Measurements from ENCODE around the gene SETBP1. TPM values are rescaled to one million over a fixed set of nuclear protein-coding genes. Genes with fewer than 3 reads are reported as not detected.
A peak's percentile ranks its signal among the peaks of the same experiment; 100 is the strongest.

SETBP1 gene
- total and polyA plus RNA-seq, 2 of the 13 experiments (the other 11 are each of a cell fraction or from before 2014, with no cell fraction given) = 0.18 to 0.65 TPM

DNA sequence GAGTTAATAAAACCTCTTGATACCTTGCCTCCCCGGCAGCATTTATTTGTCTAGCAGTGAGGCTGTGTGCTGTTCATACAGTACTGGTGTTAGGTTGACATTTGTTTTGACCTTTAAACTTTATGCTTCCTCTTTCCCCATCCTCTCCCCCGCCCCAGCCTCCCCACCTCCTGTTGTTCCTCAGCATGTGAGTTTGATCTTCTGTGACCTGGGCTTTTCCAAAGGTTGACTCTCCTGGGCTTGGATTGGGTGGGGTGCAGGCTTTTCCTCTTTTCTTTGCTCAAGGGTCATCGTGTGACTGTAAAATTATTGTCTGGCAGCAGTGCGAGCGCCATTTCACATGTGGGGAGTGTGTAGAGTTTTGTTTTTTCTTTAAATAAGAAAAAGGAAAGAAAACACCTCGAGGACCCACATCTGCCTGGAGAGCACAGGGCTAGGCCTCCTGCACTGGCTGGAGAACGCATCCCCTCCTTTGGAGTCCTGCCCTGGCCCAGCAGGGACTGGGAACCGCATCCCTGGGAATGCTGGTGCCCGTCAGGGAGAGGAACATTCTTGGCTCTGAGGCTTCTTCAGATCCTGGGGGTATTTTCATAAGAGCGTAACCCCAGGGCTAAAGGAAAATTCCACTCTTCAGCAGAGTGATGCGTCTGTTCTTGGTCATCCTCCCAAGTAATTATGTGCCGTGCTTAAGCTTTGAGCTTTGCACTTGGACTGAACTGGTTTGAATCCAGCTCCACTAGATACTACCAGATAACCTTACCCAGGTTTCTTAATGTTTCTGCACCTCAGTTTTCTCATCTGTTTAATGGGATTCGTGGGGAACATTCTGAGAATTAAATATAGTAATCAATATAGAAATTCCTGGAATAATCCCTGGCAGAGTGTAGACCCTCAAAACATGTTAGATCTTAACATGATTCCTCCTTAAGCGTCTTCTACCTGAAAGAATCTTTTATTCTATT, 91.5 kb downstream of the SETBP1 start (continued):
- TF ChIP-seq FLYWCH1 (CRISPR knock-in tag; IDR thresholded peaks at IDR 0.05) = no peak
- TF ChIP-seq ZNF891 (CRISPR knock-in tag; IDR thresholded peaks at IDR 0.05) = no peak
- TF ChIP-seq THAP11 (CRISPR knock-in tag; IDR thresholded peaks at IDR 0.05) = no peak
- no peak for TF ChIP-seq RAD51 (IDR thresholded peaks at IDR 0.05; ENCODE audit: borderline replicate concordance)
- TF ChIP-seq MAFK (conservative IDR thresholded peaks at IDR 0.05 in 1 of 2, IDR thresholded peaks at IDR 0.05 in 1 of 2; ENCODE audit: low read length in 2 of 2) = no peak
- TF ChIP-seq RBM22 (optimal IDR thresholded peaks at IDR 0.05; ENCODE audit: low read length) = no peak
- no peak for TF ChIP-seq ZNF782 (CRISPR knock-in tag; IDR thresholded peaks at IDR 0.05; ENCODE audit: borderline replicate concordance)
- TF ChIP-seq, protein P1, sequence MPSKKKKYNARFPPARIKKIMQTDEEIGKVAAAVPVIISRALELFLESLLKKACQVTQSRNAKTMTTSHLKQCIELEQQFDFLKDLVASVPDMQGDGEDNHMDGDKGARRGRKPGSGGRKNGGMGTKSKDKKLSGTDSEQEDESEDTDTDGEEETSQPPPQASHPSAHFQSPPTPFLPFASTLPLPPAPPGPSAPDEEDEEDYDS (CRISPR knock-in tag; IDR thresholded peaks at IDR 0.05) = no peak
- peak; percentile 46; the same call in 1 of the 2 replicates for TF ChIP-seq MIER2 (CRISPR knock-in tag; IDR thresholded peaks at IDR 0.05)
- TF ChIP-seq SRF (IDR thresholded peaks at IDR 0.05; ENCODE audit: low read depth, low read length) = no peak
- TF ChIP-seq, protein P2, sequence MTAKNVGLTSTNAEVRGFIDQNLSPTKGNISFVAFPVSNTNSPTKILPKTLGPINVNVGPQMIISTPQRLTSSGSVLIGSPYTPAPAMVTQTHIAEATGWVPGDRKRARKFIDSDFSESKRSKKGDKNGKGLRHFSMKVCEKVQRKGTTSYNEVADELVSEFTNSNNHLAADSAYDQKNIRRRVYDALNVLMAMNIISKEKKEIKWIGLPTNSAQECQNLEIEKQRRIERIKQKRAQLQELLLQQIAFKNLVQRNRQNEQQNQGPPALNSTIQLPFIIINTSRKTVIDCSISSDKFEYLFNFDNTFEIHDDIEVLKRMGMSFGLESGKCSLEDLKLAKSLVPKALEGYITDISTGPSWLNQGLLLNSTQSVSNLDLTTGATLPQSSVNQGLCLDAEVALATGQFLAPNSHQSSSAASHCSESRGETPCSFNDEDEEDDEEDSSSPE (CRISPR knock-in tag; IDR thresholded peaks at IDR 0.05) = no peak
- TF ChIP-seq RXRB (CRISPR knock-in tag; IDR thresholded peaks at IDR 0.05; ENCODE audit: borderline replicate concordance) = peak; percentile 55; the same call in 1 of the 2 replicates
- TF ChIP-seq, protein P3, sequence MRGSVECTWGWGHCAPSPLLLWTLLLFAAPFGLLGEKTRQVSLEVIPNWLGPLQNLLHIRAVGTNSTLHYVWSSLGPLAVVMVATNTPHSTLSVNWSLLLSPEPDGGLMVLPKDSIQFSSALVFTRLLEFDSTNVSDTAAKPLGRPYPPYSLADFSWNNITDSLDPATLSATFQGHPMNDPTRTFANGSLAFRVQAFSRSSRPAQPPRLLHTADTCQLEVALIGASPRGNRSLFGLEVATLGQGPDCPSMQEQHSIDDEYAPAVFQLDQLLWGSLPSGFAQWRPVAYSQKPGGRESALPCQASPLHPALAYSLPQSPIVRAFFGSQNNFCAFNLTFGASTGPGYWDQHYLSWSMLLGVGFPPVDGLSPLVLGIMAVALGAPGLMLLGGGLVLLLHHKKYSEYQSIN (CRISPR knock-in tag; IDR thresholded peaks at IDR 0.05; ENCODE audit: borderline replicate concordance) = no peak
- no peak for TF ChIP-seq LCORL (IDR thresholded peaks at IDR 0.05)
- TF ChIP-seq LCORL (CRISPR knock-in tag; IDR thresholded peaks at IDR 0.05) = no peak
- TF ChIP-seq ATAD3A (CRISPR knock-in tag; IDR thresholded peaks at IDR 0.05) = no peak
- no peak for TF ChIP-seq HNRNPH1 (optimal IDR thresholded peaks at IDR 0.05; ENCODE audit: low read depth, low read length)
- no peak for TF ChIP-seq GATA4 (IDR thresholded peaks at IDR 0.05; ENCODE audit: borderline replicate concordance, low read depth)
- TF ChIP-seq HES4 (CRISPR knock-in tag; IDR thresholded peaks at IDR 0.05; ENCODE audit: borderline replicate concordance) = no peak
- TF ChIP-seq ZNF839 (CRISPR knock-in tag; IDR thresholded peaks at IDR 0.05; ENCODE audit: borderline replicate concordance) = no peak
- TF ChIP-seq, protein P4, sequence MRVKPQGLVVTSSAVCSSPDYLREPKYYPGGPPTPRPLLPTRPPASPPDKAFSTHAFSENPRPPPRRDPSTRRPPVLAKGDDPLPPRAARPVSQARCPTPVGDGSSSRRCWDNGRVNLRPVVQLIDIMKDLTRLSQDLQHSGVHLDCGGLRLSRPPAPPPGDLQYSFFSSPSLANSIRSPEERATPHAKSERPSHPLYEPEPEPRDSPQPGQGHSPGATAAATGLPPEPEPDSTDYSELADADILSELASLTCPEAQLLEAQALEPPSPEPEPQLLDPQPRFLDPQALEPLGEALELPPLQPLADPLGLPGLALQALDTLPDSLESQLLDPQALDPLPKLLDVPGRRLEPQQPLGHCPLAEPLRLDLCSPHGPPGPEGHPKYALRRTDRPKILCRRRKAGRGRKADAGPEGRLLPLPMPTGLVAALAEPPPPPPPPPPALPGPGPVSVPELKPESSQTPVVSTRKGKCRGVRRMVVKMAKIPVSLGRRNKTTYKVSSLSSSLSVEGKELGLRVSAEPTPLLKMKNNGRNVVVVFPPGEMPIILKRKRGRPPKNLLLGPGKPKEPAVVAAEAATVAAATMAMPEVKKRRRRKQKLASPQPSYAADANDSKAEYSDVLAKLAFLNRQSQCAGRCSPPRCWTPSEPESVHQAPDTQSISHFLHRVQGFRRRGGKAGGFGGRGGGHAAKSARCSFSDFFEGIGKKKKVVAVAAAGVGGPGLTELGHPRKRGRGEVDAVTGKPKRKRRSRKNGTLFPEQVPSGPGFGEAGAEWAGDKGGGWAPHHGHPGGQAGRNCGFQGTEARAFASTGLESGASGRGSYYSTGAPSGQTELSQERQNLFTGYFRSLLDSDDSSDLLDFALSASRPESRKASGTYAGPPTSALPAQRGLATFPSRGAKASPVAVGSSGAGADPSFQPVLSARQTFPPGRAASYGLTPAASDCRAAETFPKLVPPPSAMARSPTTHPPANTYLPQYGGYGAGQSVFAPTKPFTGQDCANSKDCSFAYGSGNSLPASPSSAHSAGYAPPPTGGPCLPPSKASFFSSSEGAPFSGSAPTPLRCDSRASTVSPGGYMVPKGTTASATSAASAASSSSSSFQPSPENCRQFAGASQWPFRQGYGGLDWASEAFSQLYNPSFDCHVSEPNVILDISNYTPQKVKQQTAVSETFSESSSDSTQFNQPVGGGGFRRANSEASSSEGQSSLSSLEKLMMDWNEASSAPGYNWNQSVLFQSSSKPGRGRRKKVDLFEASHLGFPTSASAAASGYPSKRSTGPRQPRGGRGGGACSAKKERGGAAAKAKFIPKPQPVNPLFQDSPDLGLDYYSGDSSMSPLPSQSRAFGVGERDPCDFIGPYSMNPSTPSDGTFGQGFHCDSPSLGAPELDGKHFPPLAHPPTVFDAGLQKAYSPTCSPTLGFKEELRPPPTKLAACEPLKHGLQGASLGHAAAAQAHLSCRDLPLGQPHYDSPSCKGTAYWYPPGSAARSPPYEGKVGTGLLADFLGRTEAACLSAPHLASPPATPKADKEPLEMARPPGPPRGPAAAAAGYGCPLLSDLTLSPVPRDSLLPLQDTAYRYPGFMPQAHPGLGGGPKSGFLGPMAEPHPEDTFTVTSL (CRISPR knock-in tag; IDR thresholded peaks at IDR 0.05; ENCODE audit: borderline replicate concordance) = peak; percentile 75; the same call in 1 of the 2 replicates
- no peak for TF ChIP-seq TCF7L2 (IDR thresholded peaks at IDR 0.05; ENCODE audit: low read depth, low read length)
